Endothelial cell of umbilical vein (primary cell): ENCODE measurements around the gene SLFNL1. TPM values are rescaled to one million over a fixed set of nuclear protein-coding genes. Genes with fewer than 3 reads are reported as not detected.

Source experiments
- BruUV-seq: library from RNA; stranded (reverse); fragments of 400-500 nt; replicated peaks from 2 replicates; lab custom pipeline; 2021; lab: Mats Ljungman, UMichigan
- CTCF ChIA-PET: fragments of 300-600, 350-600 bp; sonication (Branson Sonifier 250); formaldehyde crosslinking; loops from one replicate; lab custom pipeline; 2021; ENCODE audit warnings: antibody characterized with exemption, inconsistent platforms; lab: Charles Lee
- POLR2A ChIA-PET: fragments of 300-600, 350-600 bp; sonication (Branson Sonifier 250); formaldehyde crosslinking; loops from one replicate; lab custom pipeline; 2021; ENCODE audit warnings: antibody characterized with exemption, inconsistent platforms; lab: Charles Lee
- DNase-seq: peaks from one replicate; pipeline ENCODE4 v3.0.0-alpha.2; 2011; ENCODE audit warnings: low read depth, low spot score
- FAIRE-seq: peaks from 2 replicates; lab custom pipeline; 2011; peaks lifted over from hg19 to GRCh38; lab: Jason Lieb, UNC
- H2AFZ ChIP-seq: 2 replicates; pipeline ENCODE4 v1.6.0; 2012; ENCODE audit warnings: low read depth, low read length, control low read depth, inconsistent platforms
- H3K27ac ChIP-seq: 2 replicates; pipeline ENCODE4 v1.5.1; 2011; ENCODE audit warnings: low read depth, mild to moderate bottlenecking, control low read depth, low read length, moderate library complexity; ENCODE audit not compliant: insufficient read depth
- H3K27me3 ChIP-seq, 2 experiments: 2 replicates each; pipeline versions ENCODE4 v1.6.0 to v1.6.1; 2011; ENCODE audit warnings: low read length in 2 of 2, mixed read lengths in 1 of 2; ENCODE audit not compliant: control insufficient read depth in 2 of 2, insufficient read depth in 2 of 2
- H3K36me3 ChIP-seq, 2 experiments: 2 replicates in 1 of 2; 3 replicates in 1 of 2; pipeline ENCODE4 v1.5.1; 2011; ENCODE audit warnings: low read length in 2 of 2, mild to moderate bottlenecking in 1 of 2, moderate library complexity in 1 of 2; ENCODE audit not compliant: control insufficient read depth in 2 of 2, insufficient read depth in 2 of 2; ENCODE audit errors: extremely low read depth in 1 of 2
- H3K4me1 ChIP-seq: 3 replicates; pipeline ENCODE4 v1.5.1; 2011; ENCODE audit warnings: mild to moderate bottlenecking, low read length; ENCODE audit not compliant: control insufficient read depth, insufficient read depth; ENCODE audit errors: extremely low read depth
- H3K4me2 ChIP-seq: 2 replicates; pipeline ENCODE4 v1.6.1; 2011; ENCODE audit warnings: low read length, control low read depth, mixed read lengths; ENCODE audit not compliant: insufficient read depth
- H3K4me3 ChIP-seq, 3 experiments: fragments of 200-600 bp in 1 of 3; sonication (generic), shearing (Covaris generic) in 1 of 3; replicated peaks in 1 of 3; 2 replicates each; pipeline ENCODE4 v1.5.1; 2011 to 2016; ENCODE audit warnings: control low read depth in 3 of 3, low read length in 3 of 3, mild to moderate bottlenecking in 2 of 3, inconsistent platforms in 1 of 3, low read depth in 1 of 3, moderate library complexity in 1 of 3; ENCODE audit not compliant: insufficient read depth in 1 of 3
- H3K79me2 ChIP-seq: 2 replicates; pipeline ENCODE4 v1.6.0; 2012; ENCODE audit warnings: low read length, inconsistent platforms; ENCODE audit not compliant: control insufficient read depth, insufficient read depth
- H3K9ac ChIP-seq: replicated peaks from 2 replicates; pipeline ENCODE3; 2011; ENCODE audit warnings: low read length, control low read depth; ENCODE audit not compliant: insufficient read depth; ENCODE audit errors: extremely low read depth
- H3K9me1 ChIP-seq: replicated peaks from 3 replicates; pipeline ENCODE4 v1.6.0; 2011; ENCODE audit warnings: mild to moderate bottlenecking, low read length; ENCODE audit not compliant: control insufficient read depth, insufficient read depth; ENCODE audit errors: extremely low read depth
- H3K9me3 ChIP-seq: replicated peaks from 2 replicates; pipeline ENCODE4 v1.5.1; 2012; ENCODE audit warnings: low read length, inconsistent platforms; ENCODE audit not compliant: control insufficient read depth, insufficient read depth
- H4K20me1 ChIP-seq: replicated peaks from 2 replicates; pipeline ENCODE3; 2011; ENCODE audit warnings: mild to moderate bottlenecking, low read length; ENCODE audit not compliant: control insufficient read depth, insufficient read depth; ENCODE audit errors: extremely low read depth
- CTCF ChIP-seq, 2 donors: IDR thresholded peaks; 1 replicate in 1 of 2; 2 replicates in 1 of 2; pipeline ENCODE4 v1.5.1; 2011; ENCODE audit warnings: low read length in 2 of 2, mild to moderate bottlenecking in 2 of 2, moderate library complexity in 2 of 2, control low read depth in 1 of 2, inconsistent platforms in 1 of 2, low read depth in 1 of 2; ENCODE audit not compliant: insufficient read depth in 1 of 2; ENCODE audit errors: extremely low read depth in 1 of 2
- EZH2 ChIP-seq: IDR thresholded peaks from 2 replicates; pipeline ENCODE4 v1.6.1; 2012; ENCODE audit warnings: borderline replicate concordance, low read depth, mild to moderate bottlenecking, moderate library complexity, low read length, inconsistent platforms; ENCODE audit not compliant: severe bottlenecking
- FOS ChIP-seq: IDR thresholded peaks from 2 replicates; pipeline ENCODE4 v1.6.1; 2011; ENCODE audit warnings: mild to moderate bottlenecking, low read length, moderate library complexity, borderline replicate concordance; ENCODE audit not compliant: insufficient read depth
- GATA2 ChIP-seq: IDR thresholded peaks from 2 replicates; pipeline ENCODE4 v1.7.0; 2011; ENCODE audit warnings: low read depth, mild to moderate bottlenecking, moderate library complexity, mixed read lengths, low read length; ENCODE audit not compliant: insufficient read length, insufficient read depth
- JUN ChIP-seq: IDR thresholded peaks from 2 replicates; pipeline ENCODE4 v1.6.1; 2011; ENCODE audit warnings: borderline replicate concordance, low read depth; ENCODE audit not compliant: insufficient read length, insufficient read depth
- MAX ChIP-seq: IDR thresholded peaks from 2 replicates; pipeline ENCODE4 v1.6.1; 2011; ENCODE audit not compliant: insufficient read depth, insufficient read length
- MYC ChIP-seq: IDR thresholded peaks from one replicate; pipeline ENCODE4 v1.6.1; 2011; ENCODE audit warnings: mild to moderate bottlenecking, low read depth, low read length
- POLR2A ChIP-seq: IDR thresholded peaks from 2 replicates; pipeline ENCODE4 v1.6.1; 2012; ENCODE audit warnings: low read depth, mild to moderate bottlenecking, control low read depth, low read length
- POLR2AphosphoS5 ChIP-seq: IDR thresholded peaks from 2 replicates; pipeline ENCODE4 v1.6.1; 2012; ENCODE audit warnings: low read depth, mild to moderate bottlenecking, control low read depth, low read length, moderate library complexity; ENCODE audit not compliant: insufficient read depth
- dilution Hi-C: fragments of 300-500 bp; cut with MboI; formaldehyde crosslinking; loops from one replicate; pipeline ENCODE4 v1.15.0; 2019; ENCODE audit warnings: low sequenced_read_pairs; ENCODE audit not compliant: extremely low pct_ligation_motif_present
- intact Hi-C: fragments of 100-400 bp; cut with micrococcal nuclease; formaldehyde crosslinking; loops from one replicate; pipeline ENCODE4 v1.10.0; 2022
- polyA plus RNA-seq, 4 experiments: library from polyadenylated mRNA; depleted of rRNA in 3 of 4; stranded (reverse) in 3 of 4; unstranded in 1 of 4; fragments of >200 nt; gene quantifications; 2 replicates each; pipeline versions ENCODE4 v1.2.1 to v1.2.3, GENCODE V29; 2011 to 2012; ENCODE audit warnings: missing spikeins in 1 of 4
- total RNA-seq: library from RNA; stranded (reverse); gene quantifications from 2 replicates; pipeline ENCODE4 v1.2.3, GENCODE V29; 2021

The SLFNL1 gene
- total and polyA plus RNA-seq, 2 donors (not counting 3 experiments of a cell fraction or from before 2014, with no cell fraction given) = 0.14 to 0.29 TPM

DNA sequence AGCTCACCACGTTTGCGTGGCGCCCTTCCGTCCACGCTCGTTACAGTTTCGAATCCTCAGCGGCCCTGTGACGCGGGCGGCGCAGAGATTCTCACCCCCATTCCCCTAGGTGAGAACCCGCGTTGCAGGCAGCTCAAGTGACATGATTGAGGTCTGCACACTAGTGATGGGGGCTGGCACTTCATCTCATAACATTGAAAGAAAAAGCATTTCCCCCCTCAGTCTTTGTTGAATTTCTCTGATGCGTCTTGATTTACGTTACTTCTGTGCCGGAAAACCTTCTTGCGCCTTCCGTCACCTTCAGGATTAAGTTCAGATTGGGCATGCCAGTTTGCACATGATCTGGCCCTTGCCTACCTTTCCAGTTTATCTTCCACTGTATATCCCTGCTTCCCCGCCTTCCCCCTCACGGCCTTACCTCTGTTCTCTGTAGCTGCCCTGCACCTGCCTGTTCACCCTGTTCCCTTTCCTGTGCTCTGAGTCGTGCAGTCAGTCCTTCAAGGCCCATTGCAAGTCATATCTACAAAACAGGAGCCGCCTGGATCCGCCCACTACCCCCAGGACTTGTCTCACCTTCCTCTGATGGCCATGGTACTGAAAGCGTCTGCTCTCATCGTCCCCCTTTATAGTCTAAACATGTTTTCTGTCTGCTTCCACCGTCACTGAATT is 40.9 kb downstream of the SLFNL1 start:
- H3K27ac ChIP-seq = peak overlapping the region; percentile 88
- dilution Hi-C loops (no loop called here), intact Hi-C loops (no loop called here)
- H3K4me2 ChIP-seq = peak overlapping the region; percentile 48
- peak overlapping the region; percentile 1 to 69 (median 69) for H3K4me3 ChIP-seq
- peak; percentile 34 for DNase-seq
- peak overlapping the region; percentile 90 for H3K9ac ChIP-seq
- peaks cover 1 to 12% of the 10 kb centered on the region in 2 experiments for H3K36me3 ChIP-seq
- H2AFZ ChIP-seq = peak overlapping the region; percentile 9
- no peaks in the 10 kb centered on the region for H3K9me1 ChIP-seq
- BruUV-seq = TSS peak; percentile 43
- ChIA-PET CTCF (interaction anchor here (0.8 to 1.7 kb wide), 6 partner anchors 12 to 42 kb away, joined by 3 to 7 read pairs (median 3); no protein-coding TSS in a partner anchor), POLR2A (interaction anchor here (0.6 kb wide), 1 partner anchor 123 kb away, joined by 3 read pairs; no protein-coding TSS in a partner anchor)
- peaks cover 26% of the 10 kb centered on the region for H3K4me1 ChIP-seq
- H3K9me3 ChIP-seq = no peaks in the 10 kb centered on the region
- peaks cover 49% of the 10 kb centered on the region for H3K79me2 ChIP-seq
- no peaks in the 10 kb centered on the region for H4K20me1 ChIP-seq
- no peaks in the 10 kb centered on the region for H3K27me3 ChIP-seq
- TF ChIP-seq POLR2A (no peak), JUN (no peak), POLR2AphosphoS5 (no peak), FOS (no peak), MAX (no peak)
- no peak for FAIRE-seq

- H3K9me1 ChIP-seq = no peaks in the 10 kb centered on the region
- peak overlapping the region; percentile 1 to 69 (median 69) for H3K4me3 ChIP-seq
- DNase-seq (no peak), FAIRE-seq (no peak)
- no TSS peak for BruUV-seq
- no peaks in the 10 kb centered on the region for H4K20me1 ChIP-seq
- H3K79me2 ChIP-seq = peaks cover 45% of the 10 kb centered on the region
- intact Hi-C loops = no loop called here
- H2AFZ ChIP-seq = peak overlapping the region; percentile 9
- H3K4me2 ChIP-seq = peak overlapping the region; percentile 48
- no peaks in the 10 kb centered on the region for H3K27me3 ChIP-seq
- peaks cover 0 to 7% of the 10 kb centered on the region in 2 experiments for H3K36me3 ChIP-seq
- POLR2A ChIA-PET = interaction anchor here (0.6 kb wide), 1 partner anchor 122 kb away, joined by 3 read pairs; no protein-coding TSS in a partner anchor
- H3K4me1 ChIP-seq = peaks cover 26% of the 10 kb centered on the region
- H3K27ac ChIP-seq = peak overlapping the region; percentile 88
- H3K9me3 ChIP-seq = no peaks in the 10 kb centered on the region
- CTCF ChIA-PET = interaction anchor here (0.8 to 1.7 kb wide), 6 partner anchors 9 to 207 kb away, joined by 3 to 7 read pairs (median 3); no protein-coding TSS in a partner anchor
- dilution Hi-C loops = no loop called here
- peak overlapping the region; percentile 90 for H3K9ac ChIP-seq
- TF ChIP-seq GATA2 (no peak), FOS (no peak), EZH2 (no peak), JUN (no peak), MAX (no peak), CTCF (IDR thresholded peaks at IDR 0.05; ENCODE audit: extremely low read depth in 1 of 2, insufficient read depth in 1 of 2, low read depth in 1 of 2, low read length in 2 of 2) (no peak), POLR2A (no peak), POLR2AphosphoS5 (no peak), MYC (no peak)
Measured at GRCh38 chr1:40980068-40980452, 41.5 kb downstream of the SLFNL1 start.
